OCI-LY7 (cell line): Measurements from ENCODE around the gene PGC. TPM values are rescaled to one million over a fixed set of nuclear protein-coding genes. Genes with fewer than 3 reads are reported as not detected.

Experiments used
- BruUV-seq: library from RNA; stranded (reverse); fragments of 400-500 nt; replicated peaks from 2 replicates; lab custom pipeline; 2021; lab: Mats Ljungman, UMichigan
- CTCF ChIA-PET: fragments of 300-600 bp; sonication (Branson Sonifier 250); formaldehyde crosslinking; loops from one replicate; lab custom pipeline; 2022; ENCODE audit warnings: antibody characterized with exemption; ENCODE audit not compliant: unreplicated experiment; lab: Charles Lee
- POLR2A ChIA-PET: fragments of 300-600 bp; sonication (Branson Sonifier 250); formaldehyde crosslinking; loops from one replicate; lab custom pipeline; 2022; ENCODE audit warnings: antibody characterized with exemption; lab: Charles Lee
- DNase-seq: peaks from one replicate; pipeline ENCODE4 v3.0.0-alpha.2; 2015; ENCODE audit warnings: low spot score
- H2AFZ ChIP-seq: fragments of 200-600 bp; sonication (generic), shearing (Covaris generic); 2 replicates; pipeline ENCODE4 v1.6.1; 2014; ENCODE audit warnings: mild to moderate bottlenecking, antibody characterized with exemption, low read length, moderate library complexity
- H3K27ac ChIP-seq: fragments of 200-600 bp; sonication (generic); 2 replicates; pipeline ENCODE4 v1.5.1; 2014; ENCODE audit warnings: mixed run types, low read depth, mild to moderate bottlenecking, moderate library complexity, low read length, inconsistent platforms; ENCODE audit not compliant: poor library complexity, severe bottlenecking
- H3K36me3 ChIP-seq: fragments of 200-600 bp; sonication (generic); 2 replicates; pipeline ENCODE4 v1.6.1; 2014; ENCODE audit warnings: mild to moderate bottlenecking, antibody characterized with exemption, low read length, moderate library complexity, mixed read lengths; ENCODE audit not compliant: insufficient read depth
- H3K4me1 ChIP-seq: fragments of 200-600 bp; sonication (generic); 2 replicates; pipeline ENCODE4 v1.5.1; 2014; ENCODE audit warnings: mild to moderate bottlenecking, low read length; ENCODE audit not compliant: insufficient read depth, poor library complexity, severe bottlenecking
- H3K4me2 ChIP-seq: fragments of 200-600 bp; sonication (generic); 2 replicates; pipeline ENCODE4 v1.6.1; 2014; ENCODE audit warnings: mild to moderate bottlenecking, low read length
- H3K4me3 ChIP-seq: fragments of 200-600 bp; sonication (generic); 2 replicates; pipeline ENCODE4 v1.5.1; 2014; ENCODE audit warnings: mild to moderate bottlenecking, low read depth, low read length; ENCODE audit not compliant: poor library complexity, severe bottlenecking
- H3K79me2 ChIP-seq: fragments of 200-600 bp; sonication (generic); 2 replicates; pipeline ENCODE4 v1.6.1; 2016; ENCODE audit warnings: low read depth, mild to moderate bottlenecking, low read length, moderate library complexity, mixed read lengths; ENCODE audit not compliant: insufficient read depth
- H3K9me2 ChIP-seq: fragments of 200-600 bp; sonication (generic); 2 replicates; pipeline ENCODE4 v1.6.1; 2016; ENCODE audit warnings: mild to moderate bottlenecking, low read length, mixed read lengths; ENCODE audit not compliant: insufficient read depth
- H3K9me3 ChIP-seq: fragments of 200-600 bp; sonication (generic); 2 replicates; pipeline ENCODE4 v1.6.1; 2014; ENCODE audit warnings: mild to moderate bottlenecking, mixed run types, low read length, mixed read lengths
- H4K20me1 ChIP-seq: fragments of 200-600 bp; sonication (generic); 2 replicates; pipeline ENCODE4 v1.6.1; 2014; ENCODE audit warnings: mild to moderate bottlenecking, antibody characterized with exemption, low read length, moderate library complexity, mixed read lengths; ENCODE audit not compliant: insufficient read depth
- CTCF ChIP-seq: fragments of 200-600 bp; sonication (generic); conservative IDR thresholded peaks from 2 replicates; pipeline ENCODE4 v1.5.1; 2014; ENCODE audit warnings: mild to moderate bottlenecking, antibody characterized with exemption, low read length, moderate library complexity, mixed read lengths
- EZH2phosphoT487 ChIP-seq: fragments of 200-600 bp; sonication (generic); IDR thresholded peaks from 2 replicates; pipeline ENCODE4 v1.6.1; 2018; ENCODE audit warnings: low read depth, borderline replicate concordance, mild to moderate bottlenecking, mixed run types, antibody characterized with exemption, low read length, moderate library complexity, mixed read lengths
- intact Hi-C: fragments of 100-400 bp; cut with micrococcal nuclease; formaldehyde crosslinking; loops from one replicate; pipeline ENCODE4 v1.10.0; 2022; ENCODE audit not compliant: unreplicated experiment
- total RNA-seq, 2 experiments: library from RNA; depleted of rRNA in 1 of 2; stranded (reverse); fragments of >200 nt in 1 of 2; shearing (Covaris generic) in 1 of 2; gene quantifications; 2 replicates each; pipeline ENCODE4 v1.2.3, GENCODE V29; 2014 to 2022

The PGC gene
- total RNA-seq, 2 experiments from 2014 or later: not detected

GRCh38 chr6:41755895-41756294 lies 8.7 kb upstream of the PGC start:
- DNase-seq: no peak
- no peaks in the 10 kb centered on the region for H3K9me2 ChIP-seq
- intact Hi-C loops: no loop called here
- no peak overlapping the region for H3K4me3 ChIP-seq
- H2AFZ ChIP-seq: no peak overlapping the region
- peaks cover 11% of the 10 kb centered on the region for H3K4me1 ChIP-seq
- no peak overlapping the region for H3K4me2 ChIP-seq
- no peaks in the 10 kb centered on the region for H3K9me3 ChIP-seq
- H3K36me3 ChIP-seq: no peaks in the 10 kb centered on the region
- H4K20me1 ChIP-seq: no peaks in the 10 kb centered on the region
- CTCF ChIA-PET: no interaction called here
- POLR2A ChIA-PET: no interaction called here
- TF ChIP-seq CTCF: no peak
- no peak for TF ChIP-seq EZH2phosphoT487
- no TSS peak for BruUV-seq
- no peaks in the 10 kb centered on the region for H3K79me2 ChIP-seq
- H3K27ac ChIP-seq: no peak overlapping the region

- H2AFZ ChIP-seq: no peak overlapping the region
- H3K79me2 ChIP-seq: no peaks in the 10 kb centered on the region
- no peaks in the 10 kb centered on the region for H3K4me1 ChIP-seq
- no peak overlapping the region for H3K4me3 ChIP-seq
- no peaks in the 10 kb centered on the region for H3K9me3 ChIP-seq
- POLR2A ChIA-PET: no interaction called here
- H4K20me1 ChIP-seq: no peaks in the 10 kb centered on the region
- no peak for TF ChIP-seq CTCF
- TF ChIP-seq EZH2phosphoT487: no peak
- intact Hi-C loops: no loop called here
- H3K27ac ChIP-seq: no peak overlapping the region
- H3K9me2 ChIP-seq: no peaks in the 10 kb centered on the region
- no peaks in the 10 kb centered on the region for H3K36me3 ChIP-seq
- DNase-seq: no peak
- no TSS peak for BruUV-seq
- H3K4me2 ChIP-seq: no peak overlapping the region
- CTCF ChIA-PET: interaction anchor here (0.8 kb wide), 1 partner anchor 10 kb away, joined by 3 read pairs; no protein-coding TSS in a partner anchor
These were observed 3.2 kb upstream of the PGC start for GRCh38 chr6:41750374-41750773.

GRCh38 chr6:41748542-41748941 lies 1.3 kb upstream of the PGC start:
- Histone ChIP-seq H3K4me3 (no peak overlapping the region), H3K4me1 (no peaks in the 10 kb centered on the region), H3K9me3 (no peaks in the 10 kb centered on the region), H4K20me1 (no peaks in the 10 kb centered on the region), H3K9me2 (no peaks in the 10 kb centered on the region), H3K36me3 (no peaks in the 10 kb centered on the region), H2AFZ (no peak overlapping the region), H3K79me2 (no peaks in the 10 kb centered on the region), H3K4me2 (no peak overlapping the region), H3K27ac (no peak overlapping the region)
- POLR2A ChIA-PET: interaction anchor here (1.2 kb wide), 1 partner anchor 20 kb away, joined by 3 read pairs; no protein-coding TSS in a partner anchor
- DNase-seq: no peak
- intact Hi-C loops: no loop called here
- CTCF ChIA-PET: no interaction called here
- no TSS peak for BruUV-seq
- TF ChIP-seq EZH2phosphoT487 (no peak), CTCF (no peak)
